AG04449 (cell line): ENCODE data around the gene IFT122.
"Not testable (repeated sequence)": the region's sequence is repeated elsewhere in the genome, so short reads cannot be mapped to it uniquely, and the experiment has no call there.

Experiments used
- CTCF ChIA-PET: fragments of 350-600 bp; formaldehyde crosslinking; extraction: SDS; loops from one replicate; lab custom pipeline; 2021; ENCODE audit warnings: antibody characterized with exemption; lab: Yijun Ruan, JAX
- POLR2A ChIA-PET: fragments of 400-600, 350-600 bp; formaldehyde crosslinking; extraction: SDS; loops from one replicate; lab custom pipeline; 2020; ENCODE audit warnings: antibody characterized with exemption, inconsistent platforms; lab: Yijun Ruan, JAX
- DNase-seq: peaks from one replicate; pipeline ENCODE4 v3.0.0-alpha.2; 2010; ENCODE audit warnings: low read depth, low spot score
- H3K4me3 ChIP-seq: 2 replicates; pipeline ENCODE4 v1.5.1; 2011; ENCODE audit warnings: low read depth, mild to moderate bottlenecking, control low read depth, low read length
- CTCF ChIP-seq: IDR thresholded peaks from one replicate; pipeline ENCODE4 v1.5.1; 2011; ENCODE audit warnings: mild to moderate bottlenecking, moderate library complexity, low read length, control low read depth, inconsistent platforms; ENCODE audit not compliant: insufficient read depth; ENCODE audit errors: missing control alignments

IFT122 gene

GRCh38 chr3:129543999-129544398 lies 104.0 kb downstream of the IFT122 start:
- ChIA-PET POLR2A (no interaction called here), CTCF (interaction anchor here (1.1 to 2.2 kb wide), 2 partner anchors 9 to 16 kb away, joined by 3 to 8 read pairs; no protein-coding TSS in a partner anchor)
- no peak overlapping the region for H3K4me3 ChIP-seq
- DNase-seq = no peak
- TF ChIP-seq CTCF = no peak

GRCh38 chr3:129545951-129546350 lies 105.9 kb downstream of the IFT122 start:
- H3K4me3 ChIP-seq, DNase-seq, POLR2A ChIA-PET, CTCF ChIA-PET: not testable (repeated sequence)

DNA sequence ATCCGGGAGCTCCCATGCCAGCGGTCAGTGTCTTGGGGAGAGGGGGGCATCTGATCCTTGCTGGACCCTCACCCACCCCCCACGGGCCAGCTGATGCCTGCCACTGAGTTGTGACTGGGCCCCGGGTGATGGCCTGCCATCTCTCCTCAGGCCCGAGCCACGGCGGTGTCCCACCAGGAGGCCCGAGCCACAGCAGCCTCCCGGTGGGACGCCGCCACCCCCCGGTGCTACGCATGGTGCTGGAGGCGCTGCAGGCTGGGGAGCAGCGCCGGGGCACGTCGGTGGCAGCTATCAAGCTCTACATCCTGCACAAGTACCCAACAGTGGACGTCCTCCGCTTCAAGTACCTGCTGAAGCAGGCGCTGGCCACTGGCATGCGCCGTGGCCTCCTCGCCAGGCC lies 107.2 kb downstream of the IFT122 start:
- no peak for TF ChIP-seq CTCF
- no peak for DNase-seq
- CTCF ChIA-PET = no interaction called here
- POLR2A ChIA-PET = no interaction called here
- no peak overlapping the region for H3K4me3 ChIP-seq

- ChIA-PET CTCF (no interaction called here), POLR2A (no interaction called here)
- DNase-seq = no peak
- no peak for TF ChIP-seq CTCF
- no peak overlapping the region for H3K4me3 ChIP-seq
Observed at GRCh38 chr3:129548104-129548965, 108.3 kb downstream of the IFT122 start.

DNA sequence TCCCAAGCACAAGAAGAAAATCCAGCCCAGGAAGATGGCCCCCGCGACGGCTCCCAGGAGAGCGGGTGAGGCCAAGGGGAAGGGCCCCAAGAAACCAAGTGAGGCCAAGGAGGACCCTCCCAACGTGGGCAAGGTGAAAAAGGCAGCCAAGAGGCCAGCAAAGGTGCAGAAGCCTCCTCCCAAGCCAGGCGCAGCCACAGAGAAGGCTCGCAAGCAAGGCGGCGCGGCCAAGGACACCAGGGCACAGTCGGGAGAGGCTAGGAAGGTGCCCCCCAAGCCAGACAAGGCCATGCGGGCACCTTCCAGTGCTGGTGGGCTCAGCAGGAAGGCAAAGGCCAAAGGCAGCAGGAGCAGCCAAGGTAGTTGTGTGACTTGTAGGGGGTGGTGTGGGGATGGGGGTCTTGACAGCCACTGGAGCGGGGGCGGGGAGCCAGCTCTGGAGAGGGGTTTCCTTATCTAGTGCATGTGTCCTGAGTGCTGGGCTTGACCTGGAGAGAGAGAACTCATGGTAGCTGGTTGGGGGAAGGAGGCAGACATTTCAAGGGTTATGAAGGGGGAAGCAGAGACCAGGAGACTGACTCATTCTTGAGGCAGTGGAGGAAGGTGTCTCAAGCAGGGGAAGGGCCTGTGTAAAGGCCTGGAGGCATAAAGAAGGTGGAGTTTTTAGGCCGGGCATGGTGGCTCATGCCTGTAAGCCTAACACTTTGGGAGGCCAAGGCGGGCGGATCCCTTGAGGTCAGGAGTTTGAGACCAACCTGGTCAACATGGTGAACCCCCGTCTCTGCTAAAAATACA lies 109.2 kb downstream of the IFT122 start:
- POLR2A ChIA-PET = no interaction called here
- no peak for DNase-seq
- TF ChIP-seq CTCF = no peak
- CTCF ChIA-PET = interaction anchor here (0.9 kb wide), 1 partner anchor 12 kb away, joined by 3 read pairs; no protein-coding TSS in a partner anchor
- no peak overlapping the region for H3K4me3 ChIP-seq

GRCh38 chr3:129549805-129550204 lies 109.8 kb downstream of the IFT122 start:
- TF ChIP-seq CTCF = no peak
- ChIA-PET CTCF (interaction anchor here (0.9 to 1.1 kb wide), 3 partner anchors 11 to 60 kb away, joined by 3 read pairs; no protein-coding TSS in a partner anchor), POLR2A (no interaction called here)
- H3K4me3 ChIP-seq = no peak overlapping the region
- no peak for DNase-seq
